ENCODE data around the gene PIP5K1B. TPM values are rescaled to one million over a fixed set of nuclear protein-coding genes. Genes with fewer than 3 reads are reported as not detected.

PIP5K1B gene
- polyA plus RNA-seq, 1 donor from 2014 or later, result 5.0 TPM

- Mint-ChIP-seq H3K36me3 (peaks cover 7% of the 10 kb centered on the region), H3K4me3 (no peak overlapping the region), H3K4me1 (peaks cover 0 to 18% (median 4%) of the 10 kb centered on the region in 3 donors), H3K9me3 (peaks cover 0 to 9% (median 0%) of the 10 kb centered on the region in 3 donors), H3K27ac (no peak overlapping the region), H3K27me3 (no peaks in the 10 kb centered on the region)
These were observed 50.7 kb downstream of the PIP5K1B start for GRCh38 chr9:68755752-68756151.

- H3K9me3 Mint-ChIP-seq, result peaks cover 0 to 9% (median 2%) of the 10 kb centered on the region in 3 donors
These were observed 55.1 kb downstream of the PIP5K1B start for GRCh38 chr9:68759981-68760673.

GRCh38 chr9:68760674-68761333 is 55.8 kb downstream of the PIP5K1B start:
- Mint-ChIP-seq H3K4me1 (peaks cover 3 to 21% (median 14%) of the 10 kb centered on the region in 3 donors), H3K27ac (no peak overlapping the region), H3K36me3 (peaks cover 7% of the 10 kb centered on the region), H3K27me3 (no peaks in the 10 kb centered on the region), H3K9me3 (peaks cover 0 to 9% (median 2%) of the 10 kb centered on the region in 3 donors), H3K4me3 (no peak overlapping the region)

More at GRCh38 chr9:68759981-68760673, 55.1 kb downstream of the PIP5K1B start:
- Mint-ChIP-seq H3K36me3 (peaks cover 7% of the 10 kb centered on the region), H3K27ac (no peak overlapping the region), H3K4me3 (no peak overlapping the region), H3K4me1 (peaks cover 3 to 21% (median 14%) of the 10 kb centered on the region in 3 donors), H3K27me3 (no peaks in the 10 kb centered on the region)

- Mint-ChIP-seq H3K4me1 (peaks cover 3 to 21% (median 14%) of the 10 kb centered on the region in 3 donors), H3K27me3 (no peaks in the 10 kb centered on the region), H3K27ac (no peak overlapping the region), H3K36me3 (peaks cover 7% of the 10 kb centered on the region), H3K9me3 (peaks cover 0 to 9% (median 2%) of the 10 kb centered on the region in 3 donors), H3K4me3 (no peak overlapping the region)
These were observed 57.5 kb downstream of the PIP5K1B start for GRCh38 chr9:68762570-68762969.

- H3K9me3 Mint-ChIP-seq, result peaks cover 0 to 9% (median 2%) of the 10 kb centered on the region in 3 donors
- H3K27me3 Mint-ChIP-seq, result no peaks in the 10 kb centered on the region
These were observed 58.1 kb downstream of the PIP5K1B start for GRCh38 chr9:68763104-68763503.

GRCh38 chr9:68768619-68769018 is 63.6 kb downstream of the PIP5K1B start:
- Mint-ChIP-seq H3K4me1 (peaks cover 0 to 6% (median 3%) of the 10 kb centered on the region in 3 donors), H3K27me3 (no peaks in the 10 kb centered on the region), H3K27ac (no peak overlapping the region), H3K4me3 (no peak overlapping the region), H3K36me3 (peaks cover 2% of the 10 kb centered on the region), H3K9me3 (no peaks in the 10 kb centered on the region)

More at GRCh38 chr9:68763104-68763503, 58.1 kb downstream of the PIP5K1B start:
- H3K4me3 Mint-ChIP-seq, result peak overlapping the region in 1 of 4 donors; percentile 11
- H3K4me1 Mint-ChIP-seq, result peaks cover 3 to 21% (median 14%) of the 10 kb centered on the region in 3 donors
- H3K27ac Mint-ChIP-seq, result peak overlapping the region in 1 of 3 donors; percentile 27
- H3K36me3 Mint-ChIP-seq, result peaks cover 7% of the 10 kb centered on the region

GRCh38 chr9:68769852-68770251 is 64.8 kb downstream of the PIP5K1B start:
- Mint-ChIP-seq H3K27ac (no peak overlapping the region), H3K36me3 (peaks cover 2% of the 10 kb centered on the region), H3K27me3 (no peaks in the 10 kb centered on the region), H3K4me1 (peaks cover 0 to 5% (median 0%) of the 10 kb centered on the region in 3 donors), H3K9me3 (no peaks in the 10 kb centered on the region), H3K4me3 (no peak overlapping the region)

GRCh38 chr9:68771376-68771775 is 66.3 kb downstream of the PIP5K1B start:
- Mint-ChIP-seq H3K4me1 (peaks cover 0 to 9% (median 0%) of the 10 kb centered on the region in 3 donors), H3K36me3 (peaks cover 2% of the 10 kb centered on the region), H3K4me3 (no peak overlapping the region), H3K27ac (no peak overlapping the region), H3K9me3 (no peaks in the 10 kb centered on the region), H3K27me3 (no peaks in the 10 kb centered on the region)

- H3K9me3 Mint-ChIP-seq, result no peaks in the 10 kb centered on the region
These were observed 70.1 kb downstream of the PIP5K1B start for GRCh38 chr9:68775003-68775730.

GRCh38 chr9:68777070-68777763 is 72.2 kb downstream of the PIP5K1B start:
- Mint-ChIP-seq H3K36me3 (peaks cover 2% of the 10 kb centered on the region), H3K4me1 (peaks cover 4 to 9% (median 7%) of the 10 kb centered on the region in 3 donors), H3K9me3 (no peaks in the 10 kb centered on the region), H3K4me3 (peak overlapping the region in 1 of 4 donors; percentile 46), H3K27ac (peak overlapping the region in 1 of 3 donors; percentile 36), H3K27me3 (no peaks in the 10 kb centered on the region)

More at GRCh38 chr9:68775003-68775730, 70.1 kb downstream of the PIP5K1B start:
- H3K27ac Mint-ChIP-seq, result peak overlapping the region in 1 of 3 donors; percentile 69
- H3K36me3 Mint-ChIP-seq, result peaks cover 2% of the 10 kb centered on the region
- no peak overlapping the region for H3K4me3 Mint-ChIP-seq
- no peaks in the 10 kb centered on the region for H3K27me3 Mint-ChIP-seq
- H3K4me1 Mint-ChIP-seq, result peaks cover 0 to 9% (median 0%) of the 10 kb centered on the region in 3 donors

GRCh38 chr9:68778635-68779034 is 73.6 kb downstream of the PIP5K1B start:
- no peaks in the 10 kb centered on the region for H3K27me3 Mint-ChIP-seq
- no peaks in the 10 kb centered on the region for H3K36me3 Mint-ChIP-seq
- no peak overlapping the region for H3K4me3 Mint-ChIP-seq
- no peak overlapping the region for H3K27ac Mint-ChIP-seq
- no peaks in the 10 kb centered on the region for H3K9me3 Mint-ChIP-seq
- H3K4me1 Mint-ChIP-seq, result peaks cover 4 to 7% (median 4%) of the 10 kb centered on the region in 3 donors

- H3K27ac Mint-ChIP-seq, result no peak overlapping the region
- no peaks in the 10 kb centered on the region for H3K9me3 Mint-ChIP-seq
- peaks cover 4 to 7% (median 4%) of the 10 kb centered on the region in 3 donors for H3K4me1 Mint-ChIP-seq
- no peak overlapping the region for H3K4me3 Mint-ChIP-seq
- no peaks in the 10 kb centered on the region for H3K27me3 Mint-ChIP-seq
- no peaks in the 10 kb centered on the region for H3K36me3 Mint-ChIP-seq
These were observed 74.7 kb downstream of the PIP5K1B start for GRCh38 chr9:68779558-68780379.

- Mint-ChIP-seq H3K4me3 (no peak overlapping the region), H3K9me3 (no peaks in the 10 kb centered on the region), H3K36me3 (no peaks in the 10 kb centered on the region)
These were observed 75.3 kb downstream of the PIP5K1B start for GRCh38 chr9:68780380-68780712.

GRCh38 chr9:68780720-68781119 is 75.7 kb downstream of the PIP5K1B start:
- peaks cover 0 to 10% (median 7%) of the 10 kb centered on the region in 3 donors for H3K4me1 Mint-ChIP-seq
- no peaks in the 10 kb centered on the region for H3K27me3 Mint-ChIP-seq
- H3K4me3 Mint-ChIP-seq, result no peak overlapping the region
- no peaks in the 10 kb centered on the region for H3K9me3 Mint-ChIP-seq
- no peaks in the 10 kb centered on the region for H3K36me3 Mint-ChIP-seq
- no peak overlapping the region for H3K27ac Mint-ChIP-seq

More at GRCh38 chr9:68780380-68780712, 75.3 kb downstream of the PIP5K1B start:
- H3K27me3 Mint-ChIP-seq, result no peaks in the 10 kb centered on the region
- H3K4me1 Mint-ChIP-seq, result peaks cover 0 to 7% (median 4%) of the 10 kb centered on the region in 3 donors
- H3K27ac Mint-ChIP-seq, result no peak overlapping the region
